Mucosa of rectum (tissue), 2 donors: ENCODE results near the gene XYLT2.
"Not testable (repeated sequence)": the region's sequence is repeated elsewhere in the genome, so short reads cannot be mapped to it uniquely, and the experiment has no call there.

Source experiments
- H3K27ac ChIP-seq, 2 donors: one replicate each; pipeline ENCODE4 v1.7.0; 2013; ENCODE audit warnings: inconsistent platforms in 2 of 2, low read depth in 2 of 2, low read length in 2 of 2
- H3K27me3 ChIP-seq, 2 donors: one replicate each; pipeline ENCODE4 v1.7.0; 2013; ENCODE audit warnings: low read length in 2 of 2; ENCODE audit not compliant: control insufficient read depth in 2 of 2, insufficient read depth in 2 of 2
- H3K36me3 ChIP-seq, 2 donors: one replicate each; pipeline ENCODE4 v1.7.0; 2013; ENCODE audit warnings: low read length in 2 of 2; ENCODE audit not compliant: control insufficient read depth in 2 of 2, insufficient read depth in 2 of 2
- H3K4me1 ChIP-seq, 2 donors: one replicate each; pipeline ENCODE4 v1.7.0; 2013; ENCODE audit warnings: low read length in 2 of 2, mild to moderate bottlenecking in 1 of 2; ENCODE audit not compliant: control insufficient read depth in 2 of 2, insufficient read depth in 2 of 2
- H3K4me3 ChIP-seq, 2 donors: one replicate each; pipeline ENCODE4 v1.7.0; 2013; ENCODE audit warnings: low read length in 2 of 2
- H3K9ac ChIP-seq, 2 donors: one replicate each; pipeline ENCODE4 v1.7.0; 2013; ENCODE audit warnings: low read length in 2 of 2, low read depth in 1 of 2, mild to moderate bottlenecking in 1 of 2
- H3K9me3 ChIP-seq, 2 donors: one replicate each; pipeline ENCODE4 v1.7.0; 2013; ENCODE audit warnings: low read length in 2 of 2; ENCODE audit not compliant: control insufficient read depth in 2 of 2
- donor health status: healthy.
- donor health status: Normal muscosa, but diverticular disease.

The XYLT2 gene

DNA sequence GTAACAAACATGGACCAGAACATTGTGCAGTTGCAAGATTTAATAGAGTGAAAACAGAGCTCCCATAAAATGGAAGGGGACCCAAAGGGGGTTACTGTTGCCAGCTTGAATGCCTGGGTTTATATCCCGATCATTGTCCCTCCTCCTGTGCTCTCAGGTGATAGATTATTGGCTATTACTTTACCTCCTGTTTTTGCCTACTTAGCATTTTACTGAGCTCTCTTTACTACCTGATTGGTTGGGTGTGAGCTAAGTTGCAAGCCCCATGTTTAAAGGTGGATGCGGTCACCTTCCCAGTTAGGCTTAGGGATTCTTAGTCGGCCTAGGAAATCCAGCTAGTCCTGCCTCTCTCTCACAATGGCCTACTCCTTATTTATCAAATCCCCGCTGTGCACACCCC, 59.4 kb downstream of the XYLT2 start:
- not testable (repeated sequence) for H3K36me3 ChIP-seq, H3K9ac ChIP-seq, H3K4me1 ChIP-seq, H3K27ac ChIP-seq, H3K4me3 ChIP-seq, H3K9me3 ChIP-seq, H3K27me3 ChIP-seq

DNA sequence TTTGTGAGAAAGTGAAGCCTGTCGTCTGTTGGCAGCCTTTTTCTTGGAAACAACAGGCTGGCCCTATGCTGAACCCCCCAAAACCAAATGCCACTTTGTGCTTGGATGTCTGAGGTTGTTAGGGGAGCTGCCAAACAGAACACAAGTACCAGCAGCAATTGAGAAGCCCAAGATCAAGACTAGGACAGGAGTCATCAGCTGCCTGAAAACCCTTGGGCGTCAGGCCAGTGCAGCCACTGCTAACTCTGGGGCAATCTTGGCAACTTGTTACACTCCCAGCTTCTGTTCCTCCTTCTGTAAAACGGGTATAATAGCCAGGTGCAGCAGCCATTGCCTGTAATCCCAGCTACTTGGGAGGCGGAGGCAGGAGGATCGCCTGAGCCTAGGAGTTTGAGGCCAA, 60.7 kb downstream of the XYLT2 start:
- no peak overlapping the region for H3K27ac ChIP-seq
- H3K9me3 ChIP-seq = no peaks in the 10 kb centered on the region
- H3K9ac ChIP-seq = no peak overlapping the region
- no peaks in the 10 kb centered on the region for H3K36me3 ChIP-seq
- H3K4me1 ChIP-seq = peaks cover 0 to 3% of the 10 kb centered on the region in 2 donors
- no peak overlapping the region for H3K4me3 ChIP-seq
- no peaks in the 10 kb centered on the region for H3K27me3 ChIP-seq

- H3K27me3 ChIP-seq = no peaks in the 10 kb centered on the region
- H3K36me3 ChIP-seq = no peaks in the 10 kb centered on the region
- H3K27ac ChIP-seq = no peak overlapping the region
- peaks cover 0 to 7% of the 10 kb centered on the region in 2 donors for H3K4me1 ChIP-seq
- H3K9ac ChIP-seq = no peak overlapping the region
- H3K9me3 ChIP-seq = no peaks in the 10 kb centered on the region
- H3K4me3 ChIP-seq = no peak overlapping the region
Observed at GRCh38 chr17:50407921-50408320, 62.0 kb downstream of the XYLT2 start.
